Measurements from ENCODE around the gene EWSR1. TPM values are rescaled to one million over a fixed set of nuclear protein-coding genes. Genes with fewer than 3 reads are reported as not detected.

The EWSR1 gene
- total RNA-seq, 2 experiments from 2014 or later = 292 to 309 TPM

DNA sequence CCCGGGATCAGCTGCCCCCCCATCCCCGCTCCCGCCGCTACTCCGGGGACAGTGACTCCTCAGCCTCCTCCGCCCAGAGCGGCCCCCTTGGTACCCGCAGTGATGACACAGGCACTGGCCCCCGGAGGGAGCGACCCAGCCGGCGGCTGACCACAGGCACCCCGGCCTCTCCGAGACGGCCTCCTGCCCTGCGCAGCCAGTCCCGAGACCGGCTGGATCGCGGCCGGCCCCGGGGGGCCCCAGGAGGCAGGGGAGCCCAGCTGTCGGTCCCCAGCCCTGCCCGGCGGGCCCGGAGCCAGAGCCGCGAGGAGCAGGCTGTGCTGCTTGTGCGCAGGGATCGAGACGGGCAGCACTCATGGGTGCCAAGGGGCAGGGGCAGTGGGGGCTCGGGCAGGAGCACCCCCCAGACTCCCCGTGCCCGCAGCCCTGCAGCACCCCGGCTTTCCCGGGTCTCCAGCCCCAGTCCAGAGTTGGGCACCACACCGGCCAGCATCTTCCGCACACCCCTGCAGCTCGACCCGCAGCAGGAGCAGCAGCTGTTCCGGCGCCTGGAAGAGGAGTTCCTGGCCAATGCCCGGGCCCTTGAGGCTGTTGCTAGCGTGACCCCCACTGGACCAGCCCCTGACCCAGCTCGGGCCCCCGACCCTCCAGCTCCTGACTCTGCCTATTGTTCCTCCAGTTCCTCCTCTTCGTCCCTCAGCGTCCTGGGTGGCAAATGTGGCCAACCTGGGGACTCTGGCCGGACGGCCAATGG is 43.6 kb downstream of the EWSR1 start:
- Mint-ChIP-seq H3K27ac (no peak overlapping the region), H3K9me3 (no peaks in the 10 kb centered on the region), H3K27me3 (peaks cover 42% of the 10 kb centered on the region), H3K4me1 (ENCODE audit: low read depth) (peaks cover 19% of the 10 kb centered on the region), H3K4me3 (no peak overlapping the region), H3K36me3 (ENCODE audit: low read depth) (no peaks in the 10 kb centered on the region)
- CTCF ChIA-PET = no interaction called here
- no peaks in the 10 kb centered on the region for H3K36me3 ChIP-seq (ENCODE audit: insufficient read depth, low read length)
- H3K9me3 ChIP-seq (ENCODE audit: control insufficient read depth in 1 of 2, insufficient read depth in 1 of 2, low read length in 2 of 2) = peaks cover 0 to 13% of the 10 kb centered on the region in 2 experiments
- H3K27me3 ChIP-seq (ENCODE audit: control insufficient read depth in 1 of 2, insufficient read depth in 2 of 2, low read length in 2 of 2) = peaks cover 37 to 46% of the 10 kb centered on the region in 2 experiments
- intact Hi-C loops (cut with DNase I, micrococcal nuclease) = no loop called here
- H3K4me3 ChIP-seq (ENCODE audit: low read length) = no peak overlapping the region
- H3K4me1 ChIP-seq (ENCODE audit: insufficient read depth, low read length) = peaks cover 62% of the 10 kb centered on the region
- ATAC-seq (ENCODE audit: poor library complexity) (no peak), DNase-seq (peak in 1 of 14 experiments; percentile 26)
- H3K27ac ChIP-seq (ENCODE audit: low read depth in 1 of 2, low read length in 2 of 2) = no peak overlapping the region
- POLR2A ChIA-PET = no interaction called here
- TF ChIP-seq, protein P1, sequence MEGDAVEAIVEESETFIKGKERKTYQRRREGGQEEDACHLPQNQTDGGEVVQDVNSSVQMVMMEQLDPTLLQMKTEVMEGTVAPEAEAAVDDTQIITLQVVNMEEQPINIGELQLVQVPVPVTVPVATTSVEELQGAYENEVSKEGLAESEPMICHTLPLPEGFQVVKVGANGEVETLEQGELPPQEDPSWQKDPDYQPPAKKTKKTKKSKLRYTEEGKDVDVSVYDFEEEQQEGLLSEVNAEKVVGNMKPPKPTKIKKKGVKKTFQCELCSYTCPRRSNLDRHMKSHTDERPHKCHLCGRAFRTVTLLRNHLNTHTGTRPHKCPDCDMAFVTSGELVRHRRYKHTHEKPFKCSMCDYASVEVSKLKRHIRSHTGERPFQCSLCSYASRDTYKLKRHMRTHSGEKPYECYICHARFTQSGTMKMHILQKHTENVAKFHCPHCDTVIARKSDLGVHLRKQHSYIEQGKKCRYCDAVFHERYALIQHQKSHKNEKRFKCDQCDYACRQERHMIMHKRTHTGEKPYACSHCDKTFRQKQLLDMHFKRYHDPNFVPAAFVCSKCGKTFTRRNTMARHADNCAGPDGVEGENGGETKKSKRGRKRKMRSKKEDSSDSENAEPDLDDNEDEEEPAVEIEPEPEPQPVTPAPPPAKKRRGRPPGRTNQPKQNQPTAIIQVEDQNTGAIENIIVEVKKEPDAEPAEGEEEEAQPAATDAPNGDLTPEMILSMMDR (IDR thresholded peaks at IDR 0.05) = no peak

DNA sequence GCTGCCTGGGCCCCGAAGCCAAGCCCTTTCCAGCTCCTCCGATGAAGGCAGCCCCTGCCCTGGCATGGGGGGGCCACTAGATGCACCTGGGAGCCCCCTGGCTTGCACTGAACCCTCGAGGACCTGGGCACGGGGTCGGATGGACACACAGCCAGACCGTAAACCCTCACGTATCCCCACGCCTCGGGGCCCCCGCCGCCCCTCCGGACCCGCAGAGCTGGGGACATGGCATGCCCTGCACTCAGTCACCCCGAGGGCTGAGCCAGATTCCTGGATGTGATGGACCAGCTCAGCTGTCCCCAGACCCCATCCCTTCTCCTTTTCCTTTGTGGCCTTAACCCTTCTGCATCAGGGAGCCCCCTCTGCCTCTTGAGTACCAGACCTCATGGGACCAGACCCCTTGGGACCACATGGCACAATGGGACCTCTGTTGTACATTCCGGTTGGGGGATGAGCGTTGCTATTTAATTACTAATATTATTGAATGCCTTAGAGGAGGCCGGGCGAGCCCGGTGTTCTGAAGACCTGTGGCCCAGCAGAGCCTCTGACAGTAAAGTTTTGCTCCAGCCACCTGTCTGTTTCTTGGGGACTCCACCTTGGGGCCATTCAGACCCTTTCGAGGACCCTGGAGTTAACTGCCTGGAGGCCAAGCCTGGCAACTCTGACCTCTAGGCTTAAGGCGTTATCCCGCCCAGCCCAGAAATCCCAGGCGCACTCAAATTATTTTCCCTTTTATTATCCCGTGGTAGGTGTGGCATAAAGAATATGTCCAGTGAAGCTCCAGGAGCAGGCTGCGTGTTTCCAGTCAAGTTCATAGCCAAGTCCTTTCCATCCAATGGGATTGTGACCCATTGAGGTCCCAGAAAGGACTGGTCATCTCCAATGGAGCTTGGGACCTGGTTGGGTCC is 44.4 kb downstream of the EWSR1 start:
- H3K27ac Mint-ChIP-seq = no peak overlapping the region
- H3K36me3 Mint-ChIP-seq (ENCODE audit: low read depth) = no peaks in the 10 kb centered on the region
- no peak overlapping the region for H3K27ac ChIP-seq (ENCODE audit: low read depth in 1 of 2, low read length in 2 of 2)
- POLR2A ChIA-PET = no interaction called here
- H3K36me3 ChIP-seq (ENCODE audit: insufficient read depth, low read length) = no peaks in the 10 kb centered on the region
- no peak overlapping the region for H3K4me3 ChIP-seq (ENCODE audit: low read length)
- no peak overlapping the region for H3K4me3 Mint-ChIP-seq
- ATAC-seq (ENCODE audit: poor library complexity) (no peak), DNase-seq (no peak)
- no peaks in the 10 kb centered on the region for H3K9me3 Mint-ChIP-seq
- H3K4me1 Mint-ChIP-seq (ENCODE audit: low read depth) = peaks cover 21% of the 10 kb centered on the region
- intact Hi-C loops (cut with DNase I, micrococcal nuclease) = no loop called here
- H3K4me1 ChIP-seq (ENCODE audit: insufficient read depth, low read length) = peaks cover 55% of the 10 kb centered on the region
- H3K27me3 ChIP-seq (ENCODE audit: control insufficient read depth in 1 of 2, insufficient read depth in 2 of 2, low read length in 2 of 2) = peaks cover 37 to 52% of the 10 kb centered on the region in 2 experiments
- H3K27me3 Mint-ChIP-seq = peaks cover 48% of the 10 kb centered on the region
- H3K9me3 ChIP-seq (ENCODE audit: control insufficient read depth in 1 of 2, insufficient read depth in 1 of 2, low read length in 2 of 2) = peaks cover 0 to 13% of the 10 kb centered on the region in 2 experiments
- TF ChIP-seq, protein P1 (IDR thresholded peaks at IDR 0.05) = no peak
- CTCF ChIA-PET = no interaction called here

DNA sequence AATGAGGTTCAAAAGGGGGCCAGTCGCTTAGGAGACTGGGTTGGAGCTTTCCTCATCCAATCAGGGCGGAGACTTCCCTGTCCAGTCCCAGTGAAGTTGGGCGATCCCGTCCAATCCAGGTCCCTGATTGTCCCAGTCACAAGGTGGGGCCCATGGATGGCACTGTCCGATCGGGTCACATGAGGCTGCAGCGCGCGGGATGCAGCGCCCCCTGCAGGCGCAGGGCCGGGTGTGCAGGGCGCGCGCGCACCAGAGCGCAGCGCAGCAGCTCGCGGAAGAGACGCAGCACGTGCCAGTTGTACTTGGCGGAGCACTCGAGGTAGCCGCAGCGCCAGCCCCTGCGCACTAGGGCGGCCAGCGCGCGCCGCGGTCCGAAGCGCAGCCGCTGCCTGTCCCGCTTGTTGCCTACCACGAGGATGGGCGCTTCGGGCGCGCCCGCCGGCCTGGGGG is 45.1 kb downstream of the EWSR1 start:
- Histone ChIP-seq H3K9me3 (ENCODE audit: control insufficient read depth in 1 of 2, insufficient read depth in 1 of 2, low read length in 2 of 2) (peaks cover 0 to 13% of the 10 kb centered on the region in 2 experiments), H3K4me1 (ENCODE audit: insufficient read depth, low read length) (peaks cover 48% of the 10 kb centered on the region), H3K27ac (ENCODE audit: low read depth in 1 of 2, low read length in 2 of 2) (no peak overlapping the region), H3K4me3 (ENCODE audit: low read length) (no peak overlapping the region), H3K27me3 (ENCODE audit: control insufficient read depth in 1 of 2, insufficient read depth in 2 of 2, low read length in 2 of 2) (peaks cover 37 to 52% of the 10 kb centered on the region in 2 experiments), H3K36me3 (ENCODE audit: insufficient read depth, low read length) (no peaks in the 10 kb centered on the region)
- no peaks in the 10 kb centered on the region for H3K9me3 Mint-ChIP-seq
- H3K4me1 Mint-ChIP-seq (ENCODE audit: low read depth) = peaks cover 19% of the 10 kb centered on the region
- TF ChIP-seq, protein P1 (IDR thresholded peaks at IDR 0.05) = no peak
- DNase-seq (peak in 2 of 14 experiments; percentile 64 to 66), ATAC-seq (ENCODE audit: poor library complexity) (peak; percentile 38)
- H3K36me3 Mint-ChIP-seq (ENCODE audit: low read depth) = no peaks in the 10 kb centered on the region
- intact Hi-C loops (cut with DNase I, micrococcal nuclease) = no loop called here
- H3K27me3 Mint-ChIP-seq = peaks cover 48% of the 10 kb centered on the region
- ChIA-PET POLR2A (no interaction called here), CTCF (interaction anchor here (0.6 kb wide), 1 partner anchor 565 kb away, joined by 3 read pairs; no protein-coding TSS in a partner anchor)
- no peak overlapping the region for H3K27ac Mint-ChIP-seq
- peak overlapping the region; percentile 30 for H3K4me3 Mint-ChIP-seq

All from CD4-positive, alpha-beta T cell (primary cell).